Loucy (cell line): ENCODE data around the gene C11orf42.

Source experiments
- EZH2phosphoT487 ChIP-seq: fragments of 200-600 bp; IDR thresholded peaks from 2 replicates; pipeline ENCODE4 v1.6.1; 2018; ENCODE audit warnings: antibody characterized with exemption, mild to moderate bottlenecking, moderate library complexity, borderline replicate concordance
- TF ChIP-seq, protein P1 (sequence below): fragments of 200-600 bp; sonication (generic); conservative IDR thresholded peaks from 2 replicates; pipeline ENCODE4 v1.5.1; 2014; ENCODE audit warnings: mild to moderate bottlenecking, antibody characterized with exemption, low read length

DNA sequence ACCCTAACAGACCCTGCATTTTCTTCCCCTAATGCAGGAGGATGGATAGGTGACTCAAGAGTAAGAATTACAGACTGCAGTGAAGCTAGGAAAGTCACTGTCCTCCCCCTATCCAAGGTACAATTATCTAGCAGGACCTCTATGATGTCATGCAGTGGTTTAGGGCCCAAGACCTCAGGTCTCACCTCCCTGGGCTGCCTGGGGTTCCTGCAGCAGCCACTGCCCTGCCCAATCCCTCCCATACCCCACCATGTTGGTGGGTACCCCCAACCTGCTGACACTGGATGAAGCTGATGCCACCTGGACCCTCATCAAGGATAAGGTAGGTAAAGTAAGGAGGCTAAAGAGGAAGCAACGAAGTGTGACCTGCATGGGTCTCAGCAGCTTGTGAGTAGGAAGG lies at the start of gene C11orf42:
- TF ChIP-seq, protein P1, sequence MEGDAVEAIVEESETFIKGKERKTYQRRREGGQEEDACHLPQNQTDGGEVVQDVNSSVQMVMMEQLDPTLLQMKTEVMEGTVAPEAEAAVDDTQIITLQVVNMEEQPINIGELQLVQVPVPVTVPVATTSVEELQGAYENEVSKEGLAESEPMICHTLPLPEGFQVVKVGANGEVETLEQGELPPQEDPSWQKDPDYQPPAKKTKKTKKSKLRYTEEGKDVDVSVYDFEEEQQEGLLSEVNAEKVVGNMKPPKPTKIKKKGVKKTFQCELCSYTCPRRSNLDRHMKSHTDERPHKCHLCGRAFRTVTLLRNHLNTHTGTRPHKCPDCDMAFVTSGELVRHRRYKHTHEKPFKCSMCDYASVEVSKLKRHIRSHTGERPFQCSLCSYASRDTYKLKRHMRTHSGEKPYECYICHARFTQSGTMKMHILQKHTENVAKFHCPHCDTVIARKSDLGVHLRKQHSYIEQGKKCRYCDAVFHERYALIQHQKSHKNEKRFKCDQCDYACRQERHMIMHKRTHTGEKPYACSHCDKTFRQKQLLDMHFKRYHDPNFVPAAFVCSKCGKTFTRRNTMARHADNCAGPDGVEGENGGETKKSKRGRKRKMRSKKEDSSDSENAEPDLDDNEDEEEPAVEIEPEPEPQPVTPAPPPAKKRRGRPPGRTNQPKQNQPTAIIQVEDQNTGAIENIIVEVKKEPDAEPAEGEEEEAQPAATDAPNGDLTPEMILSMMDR = no peak
- no peak for TF ChIP-seq EZH2phosphoT487
